Measurements from ENCODE around the gene LRCH4.

Gene LRCH4

DNA sequence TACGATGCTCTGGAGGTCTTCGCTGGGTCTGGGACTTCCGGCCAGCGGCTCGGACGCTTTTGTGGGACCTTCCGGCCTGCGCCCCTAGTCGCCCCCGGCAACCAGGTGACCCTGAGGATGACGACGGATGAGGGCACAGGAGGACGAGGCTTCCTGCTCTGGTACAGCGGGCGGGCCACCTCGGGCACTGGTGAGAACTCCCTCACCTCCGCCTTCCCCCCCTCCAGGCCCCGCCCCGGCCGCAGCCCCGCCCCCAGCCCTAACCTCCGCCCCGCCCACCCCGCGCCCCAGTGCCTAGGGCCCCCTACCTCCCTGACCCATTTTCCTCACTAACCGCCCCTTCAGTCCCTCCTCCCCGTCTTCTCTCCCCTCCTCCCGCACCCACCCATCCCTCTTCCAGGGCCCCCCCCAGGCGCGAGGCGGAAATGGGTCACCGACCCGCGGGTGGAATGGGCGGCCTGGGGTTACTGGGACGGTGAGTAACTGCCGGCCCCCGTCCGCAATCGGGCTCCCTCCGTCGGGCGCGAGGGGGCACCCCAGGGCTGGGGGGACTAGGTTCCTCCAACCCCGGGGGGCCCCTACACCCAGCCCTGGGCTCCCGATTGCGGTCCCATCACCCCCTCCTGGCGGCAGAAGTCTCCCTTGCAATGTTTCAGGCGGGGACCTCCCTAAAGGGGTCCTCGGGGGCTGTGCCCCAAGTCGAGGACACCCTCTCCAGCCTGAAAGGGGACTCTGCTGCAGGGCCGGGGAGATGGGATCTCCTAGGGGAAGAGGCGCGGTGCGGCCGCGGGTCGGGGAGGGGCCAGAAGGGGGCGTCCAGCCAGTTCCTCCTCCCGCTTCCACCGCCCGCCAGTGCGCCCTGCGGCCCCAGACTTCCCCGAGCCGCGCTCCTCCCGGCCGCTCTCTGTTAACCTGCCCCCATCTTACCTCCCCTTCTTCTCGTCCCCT is 18.4 kb upstream of the LRCH4 start:
- DNase-seq, result peak; percentile 88

DNA sequence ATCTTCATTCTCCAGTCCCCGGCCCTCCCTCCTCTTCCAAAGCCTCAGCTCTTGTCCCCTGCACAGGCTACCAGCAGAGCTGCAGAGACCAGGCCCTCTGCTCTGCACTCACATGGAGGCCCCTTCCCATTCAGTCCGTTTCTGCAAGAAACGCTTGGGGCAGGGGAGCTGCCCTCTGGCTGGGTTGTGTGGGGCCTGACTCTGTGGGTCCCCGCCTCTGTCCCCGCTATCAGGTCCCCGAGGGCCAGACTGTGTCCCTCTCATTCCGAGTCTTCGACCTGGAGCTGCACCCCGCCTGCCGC is 17.7 kb upstream of the LRCH4 start:
- no peak for DNase-seq

DNA sequence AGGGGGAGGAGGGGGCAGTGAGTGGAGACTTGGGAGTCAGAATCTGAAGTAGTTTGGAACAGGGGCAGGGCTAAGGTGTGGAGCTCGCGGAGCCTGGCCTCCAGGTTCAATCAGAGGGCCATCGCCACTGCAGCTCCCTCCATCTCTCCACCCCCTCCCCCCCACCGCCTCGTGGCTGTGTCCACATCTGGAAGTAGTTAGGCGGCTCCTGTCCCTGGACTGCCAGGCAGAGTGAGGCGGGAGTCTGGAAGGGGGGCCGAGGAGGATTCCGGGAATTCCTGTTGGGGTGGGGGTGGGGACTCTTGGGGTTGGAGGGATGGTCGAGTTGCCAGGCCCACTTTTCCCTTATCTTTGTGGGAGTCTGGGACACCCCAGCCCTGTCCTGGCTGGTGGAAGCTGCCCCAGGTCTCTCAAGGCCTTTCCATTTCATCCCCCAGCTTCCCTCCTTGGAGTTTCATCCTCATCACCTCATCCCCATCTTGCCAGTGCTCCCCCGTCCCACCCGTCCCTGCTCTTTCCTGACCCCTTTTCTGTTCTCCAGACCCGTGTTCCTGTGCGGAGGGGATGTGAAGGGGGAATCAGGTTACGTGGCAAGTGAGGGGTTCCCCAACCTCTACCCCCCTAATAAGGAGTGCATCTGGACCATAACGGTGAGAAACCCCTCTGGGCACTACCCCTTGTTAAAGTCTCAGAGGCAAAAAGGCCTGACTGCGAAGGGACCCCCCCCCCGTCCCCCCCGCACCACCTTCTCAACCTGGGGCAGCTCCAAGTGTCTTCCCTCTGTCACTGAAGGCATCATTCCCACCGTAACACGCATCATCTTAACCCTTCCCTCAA is 17.2 kb upstream of the LRCH4 start:
- DNase-seq, result no peak

DNA sequence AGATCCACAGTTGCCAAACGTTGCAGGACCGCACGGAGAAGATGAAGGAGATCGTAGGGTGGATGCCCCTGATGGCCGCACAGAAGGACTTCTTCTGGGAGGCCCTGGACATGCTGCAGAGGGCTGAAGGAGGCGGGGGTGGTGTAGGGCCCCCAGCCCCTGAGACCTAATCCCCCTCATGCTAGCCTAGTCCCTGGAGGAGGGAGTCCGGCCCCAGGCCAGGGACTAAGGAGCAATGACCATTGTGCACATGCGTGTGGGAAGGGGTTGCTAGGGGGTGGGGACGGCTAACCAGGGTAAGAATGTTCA is 14.8 kb upstream of the LRCH4 start:
- no peak for DNase-seq

DNA sequence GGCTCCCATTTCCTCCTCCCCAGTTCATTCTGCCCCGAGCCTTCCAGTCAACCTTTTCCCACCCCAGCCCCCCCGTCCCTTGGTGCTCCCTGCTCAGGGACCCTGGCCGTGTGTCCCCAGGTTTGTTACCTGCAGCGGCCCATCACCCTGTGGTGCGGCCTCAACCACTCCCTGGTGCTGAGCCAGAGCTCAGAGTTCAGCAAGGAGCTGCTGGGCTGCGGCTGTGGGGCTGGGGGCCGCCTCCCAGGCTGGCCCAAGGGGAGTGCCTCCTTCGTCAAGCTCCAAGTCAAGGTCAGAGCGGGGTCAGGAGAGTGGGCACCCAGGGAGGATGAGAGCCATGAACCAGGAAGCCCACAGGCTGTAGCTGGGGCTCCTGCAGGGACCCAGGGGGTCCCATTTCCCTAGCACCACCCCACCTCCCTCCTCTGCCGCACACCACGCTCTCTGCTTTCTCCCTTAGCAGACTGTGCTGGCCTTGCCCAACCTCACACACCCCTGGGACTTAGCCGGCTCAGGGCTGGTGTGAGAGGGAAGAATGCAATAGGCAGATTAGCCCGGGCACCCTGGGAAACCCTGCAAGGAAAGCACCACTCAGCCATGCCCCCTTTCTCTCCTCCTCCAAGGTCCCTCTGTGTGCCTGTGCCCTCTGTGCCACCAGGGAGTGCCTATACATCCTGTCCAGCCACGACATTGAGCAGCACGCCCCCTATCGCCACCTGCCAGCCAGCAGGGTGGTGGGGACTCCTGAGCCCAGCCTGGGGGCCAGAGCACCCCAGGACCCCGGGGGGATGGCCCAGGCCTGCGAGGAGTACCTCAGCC is 14.2 kb upstream of the LRCH4 start:
- DNase-seq, result no peak

DNA sequence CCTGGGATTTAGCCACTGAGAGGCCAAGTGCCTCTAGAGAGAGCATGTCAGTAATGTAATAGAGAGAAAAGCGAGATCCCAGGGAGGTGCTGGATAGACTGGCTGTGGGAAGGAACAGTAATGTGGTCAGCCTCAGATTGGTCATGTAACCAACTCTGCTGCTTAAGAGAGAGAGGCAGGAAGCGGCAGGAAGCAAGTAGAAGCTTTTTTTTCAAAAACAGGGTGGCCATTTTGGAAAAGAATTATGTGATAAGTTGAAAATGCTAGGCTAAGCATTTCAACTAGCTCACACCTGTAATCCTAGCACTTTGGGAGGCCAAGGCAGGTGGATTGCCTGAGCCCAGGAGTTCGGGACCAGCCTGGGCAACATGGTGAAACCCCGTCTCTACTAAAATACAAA is 12.5 kb upstream of the LRCH4 start:
- DNase-seq, result no peak

DNA sequence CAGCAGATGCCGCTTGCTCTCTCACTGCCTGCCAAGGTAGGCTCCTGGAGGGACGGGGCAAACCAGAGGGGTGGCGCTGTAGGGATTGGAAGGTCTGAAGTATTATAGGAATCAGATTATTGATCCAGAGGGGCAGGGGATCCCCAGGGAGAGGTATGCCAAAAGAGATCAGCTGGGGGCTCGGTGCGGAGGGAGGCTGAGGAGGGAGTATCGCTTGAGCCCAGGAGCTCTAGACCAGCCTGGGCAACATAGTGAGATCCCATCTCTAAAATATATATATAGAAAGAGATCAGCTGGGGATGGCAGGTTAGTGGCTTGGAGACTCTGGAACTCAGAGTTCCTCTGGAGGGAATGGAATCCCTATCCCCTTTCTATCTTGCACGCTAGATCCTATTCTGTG is 9.3 kb upstream of the LRCH4 start:
- no peak for DNase-seq

DNA sequence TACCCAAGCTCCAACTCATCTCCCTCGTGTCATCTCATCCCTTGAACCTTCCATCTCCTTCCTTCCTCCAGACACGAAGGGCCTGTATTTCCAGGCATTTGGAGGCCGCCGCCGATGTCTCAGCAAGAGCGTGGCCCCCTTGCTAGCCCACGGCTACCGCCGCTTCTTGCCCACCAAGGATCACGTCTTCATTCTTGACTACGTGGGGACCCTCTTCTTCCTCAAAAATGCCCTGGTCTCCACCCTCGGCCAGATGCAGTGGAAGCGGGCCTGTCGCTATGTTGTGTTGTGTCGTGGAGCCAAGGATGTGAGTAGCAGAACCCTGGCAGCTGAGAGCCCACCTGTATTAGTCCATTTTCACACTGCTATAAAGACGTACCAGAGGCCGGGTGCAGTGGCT is 5.7 kb upstream of the LRCH4 start:
- DNase-seq, result no peak

DNA sequence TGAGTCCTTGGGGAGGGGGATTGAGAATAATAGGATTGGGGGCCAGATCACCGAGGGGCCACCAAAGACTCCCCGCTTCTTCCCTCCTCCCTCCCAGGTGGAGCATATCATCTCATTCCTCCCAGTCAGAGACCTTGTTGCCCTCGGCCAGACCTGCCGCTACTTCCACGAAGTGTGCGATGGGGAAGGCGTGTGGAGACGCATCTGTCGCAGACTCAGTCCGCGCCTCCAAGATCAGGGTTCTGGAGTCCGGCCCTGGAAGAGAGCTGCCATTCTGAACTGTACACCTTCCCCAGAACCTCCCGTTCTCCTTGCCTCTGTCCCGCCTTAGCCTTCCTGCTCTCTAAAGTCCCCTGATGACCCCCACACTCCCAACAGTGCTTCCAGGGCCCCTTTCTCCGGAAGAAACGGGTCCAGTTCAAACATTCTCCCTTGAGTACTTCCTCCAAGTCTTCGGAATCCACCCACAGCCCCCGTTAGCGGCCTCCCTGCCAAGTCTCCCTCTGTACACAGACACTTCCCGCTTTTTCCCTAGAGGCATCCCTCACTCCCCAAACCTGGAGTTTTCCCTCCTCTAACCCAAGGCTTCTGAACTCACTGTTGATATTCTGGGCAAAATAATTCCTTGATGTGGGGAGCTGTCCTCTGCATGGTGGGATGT is 4.3 kb upstream of the LRCH4 start:
- no peak for DNase-seq

DNA sequence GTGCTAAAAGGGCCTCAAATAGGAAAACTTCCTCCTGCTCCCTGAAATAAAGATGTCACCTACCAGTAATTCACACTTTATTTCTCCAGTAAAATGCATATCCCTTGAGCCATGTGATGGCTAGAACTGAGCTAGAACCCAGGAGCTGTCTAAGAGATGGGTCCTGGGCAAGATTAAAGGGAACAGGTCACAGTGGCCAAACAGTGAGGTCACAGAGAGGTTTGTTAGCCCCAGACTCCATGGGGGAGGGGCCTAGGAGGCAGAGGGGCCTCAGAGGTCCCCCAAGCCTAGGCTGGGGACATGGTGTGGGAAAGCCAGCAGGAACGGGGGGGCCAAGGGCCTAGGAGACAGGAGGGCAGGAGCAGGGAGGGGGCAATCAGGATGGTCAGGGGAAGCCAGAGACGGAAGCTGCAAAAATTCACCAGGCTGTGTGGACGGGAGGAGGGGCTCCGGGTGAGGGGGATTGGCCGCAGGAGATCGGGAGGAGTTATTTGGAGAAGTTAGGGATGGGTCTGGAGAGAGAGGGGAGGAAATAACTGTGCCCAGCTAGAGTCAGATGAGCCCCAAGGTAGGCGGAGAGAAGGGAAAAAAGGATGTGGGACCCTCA is 3.5 kb upstream of the LRCH4 start:
- DNase-seq, result no peak

DNA sequence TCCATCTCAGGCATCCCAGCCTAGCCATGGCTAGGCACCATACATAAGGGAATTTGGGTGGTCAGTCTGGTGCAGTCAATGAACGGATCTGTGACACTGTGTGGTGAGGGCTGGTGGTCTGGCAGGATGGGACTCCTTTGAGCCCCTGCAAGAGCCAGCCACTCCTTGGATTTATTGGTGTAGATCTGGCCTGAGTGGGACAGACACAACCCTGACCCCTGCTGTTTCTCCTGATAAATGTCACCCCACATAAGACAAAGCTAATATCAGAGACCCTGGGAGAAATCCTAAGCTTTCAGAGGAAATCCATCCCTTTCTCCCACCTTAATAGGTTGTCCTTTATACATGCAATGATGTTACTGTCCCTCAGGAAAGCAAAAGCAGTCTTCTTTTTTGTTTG is 2.5 kb upstream of the LRCH4 start:
- no peak for DNase-seq

DNA sequence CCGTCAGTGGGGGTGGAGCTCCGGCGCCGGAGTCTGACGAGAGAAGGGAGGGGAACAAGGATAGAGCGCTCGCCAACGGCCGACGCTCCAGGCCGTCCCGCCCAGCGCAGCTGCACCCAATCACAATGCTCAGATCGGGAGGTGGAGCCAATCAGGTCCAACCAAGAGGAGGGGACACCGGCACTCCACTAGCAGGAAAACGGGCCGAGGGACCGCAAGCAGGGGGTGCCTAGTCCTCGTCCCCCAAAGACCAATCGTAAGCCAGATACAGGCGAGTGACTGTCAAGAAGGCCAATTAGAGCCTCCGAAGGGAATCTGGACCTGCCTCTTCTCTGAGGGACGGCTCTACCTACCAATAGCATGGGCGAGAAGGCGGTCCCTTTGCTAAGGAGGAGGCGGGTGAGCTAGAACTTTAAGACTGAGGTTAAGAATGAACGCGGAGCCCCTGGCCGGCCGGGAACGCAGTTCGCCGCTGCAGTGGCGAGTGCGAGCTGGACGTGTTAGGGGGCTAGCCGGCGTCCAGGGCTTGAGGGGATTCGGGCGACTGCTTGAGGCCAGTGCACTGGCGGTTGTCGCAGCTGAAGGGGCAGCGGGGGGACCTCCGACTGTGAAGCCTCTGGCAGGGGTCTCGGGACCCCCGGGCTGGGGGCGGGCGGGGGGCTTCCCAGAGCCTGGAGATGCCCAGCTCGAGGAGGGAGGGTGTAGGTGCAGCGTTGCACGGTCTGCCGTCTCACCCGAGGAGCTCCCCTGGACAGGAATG is 517 bp upstream of the LRCH4 start, which contains the start of gene FBXO24:
Gene FBXO24 (plus strand): TSS at position 63 of the 760 bp plus-strand sequence. CDS start 298 bp downstream, at position 361.
- peak; percentile 100 for DNase-seq

DNA sequence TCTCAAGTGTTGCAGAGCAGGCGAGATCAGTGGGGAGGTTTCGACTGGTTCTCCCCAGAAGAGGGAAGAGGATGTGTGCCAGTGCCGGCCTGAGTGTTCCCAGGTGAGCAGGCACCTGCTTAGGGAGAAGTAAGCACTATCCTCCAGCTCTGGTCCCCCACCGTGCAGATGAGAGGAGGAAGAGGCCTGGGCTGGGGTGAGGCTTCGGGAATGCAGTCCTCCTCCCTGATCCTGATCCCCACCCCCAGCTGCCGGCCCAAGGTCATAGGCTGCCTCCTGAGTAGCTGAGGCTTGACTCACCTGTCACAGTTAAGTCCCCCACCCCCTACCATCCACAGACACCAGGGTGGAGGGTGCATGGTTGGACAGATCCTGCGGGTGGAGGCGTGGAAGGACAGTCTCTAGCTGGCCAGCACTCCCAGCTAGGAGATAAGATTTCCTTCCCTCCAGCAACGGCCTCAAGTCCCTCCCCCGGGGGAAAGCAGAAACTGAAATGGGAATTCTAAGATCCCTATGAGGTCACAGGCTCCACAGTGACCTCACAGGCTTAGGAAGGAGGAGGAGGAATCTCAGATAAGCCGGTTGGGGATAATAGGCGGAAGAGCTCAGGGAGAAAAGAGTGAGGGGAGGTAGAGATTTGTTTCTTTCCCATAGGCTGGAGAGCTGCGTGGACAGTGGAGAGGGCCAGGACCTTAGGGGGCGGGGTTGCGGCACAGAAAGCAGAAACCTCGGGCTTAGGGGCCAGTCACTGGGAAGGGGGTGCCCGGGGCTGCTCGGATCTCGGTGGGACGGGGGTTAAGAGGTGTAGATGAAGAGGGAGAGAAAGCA is 1.0 kb downstream of the LRCH4 start:
- DNase-seq, result no peak

DNA sequence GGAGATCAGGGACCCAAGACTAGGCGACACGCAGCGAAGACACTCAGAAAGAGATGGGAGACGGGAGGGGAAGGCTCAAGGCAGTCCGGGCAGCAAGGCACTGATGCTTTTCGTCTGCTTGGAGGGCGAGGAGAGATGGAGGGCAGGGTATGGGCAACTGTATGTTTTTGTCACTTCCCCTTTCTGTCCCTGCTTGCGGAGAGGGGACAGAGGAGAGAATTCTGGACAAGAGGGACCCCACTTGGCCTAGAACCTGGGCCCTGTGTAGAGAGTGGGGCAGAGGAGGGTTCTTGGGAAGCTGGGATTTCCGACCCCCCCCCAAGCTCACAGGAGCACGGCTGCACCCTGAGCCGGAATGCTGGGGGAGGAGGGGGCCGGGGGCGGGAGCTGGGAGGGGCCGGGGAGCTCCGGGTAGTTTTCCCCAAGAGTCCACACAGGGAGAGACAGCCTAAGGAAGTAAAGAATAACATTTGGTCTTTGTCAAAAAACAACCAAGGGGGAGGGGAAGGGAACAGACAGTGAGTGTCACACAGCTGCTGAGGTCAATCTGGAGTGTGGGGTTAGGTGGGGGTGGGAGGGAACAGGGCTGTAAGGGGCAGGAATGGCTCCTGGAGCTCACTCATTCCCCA is 1.8 kb downstream of the LRCH4 start:
- DNase-seq, result no peak

DNA sequence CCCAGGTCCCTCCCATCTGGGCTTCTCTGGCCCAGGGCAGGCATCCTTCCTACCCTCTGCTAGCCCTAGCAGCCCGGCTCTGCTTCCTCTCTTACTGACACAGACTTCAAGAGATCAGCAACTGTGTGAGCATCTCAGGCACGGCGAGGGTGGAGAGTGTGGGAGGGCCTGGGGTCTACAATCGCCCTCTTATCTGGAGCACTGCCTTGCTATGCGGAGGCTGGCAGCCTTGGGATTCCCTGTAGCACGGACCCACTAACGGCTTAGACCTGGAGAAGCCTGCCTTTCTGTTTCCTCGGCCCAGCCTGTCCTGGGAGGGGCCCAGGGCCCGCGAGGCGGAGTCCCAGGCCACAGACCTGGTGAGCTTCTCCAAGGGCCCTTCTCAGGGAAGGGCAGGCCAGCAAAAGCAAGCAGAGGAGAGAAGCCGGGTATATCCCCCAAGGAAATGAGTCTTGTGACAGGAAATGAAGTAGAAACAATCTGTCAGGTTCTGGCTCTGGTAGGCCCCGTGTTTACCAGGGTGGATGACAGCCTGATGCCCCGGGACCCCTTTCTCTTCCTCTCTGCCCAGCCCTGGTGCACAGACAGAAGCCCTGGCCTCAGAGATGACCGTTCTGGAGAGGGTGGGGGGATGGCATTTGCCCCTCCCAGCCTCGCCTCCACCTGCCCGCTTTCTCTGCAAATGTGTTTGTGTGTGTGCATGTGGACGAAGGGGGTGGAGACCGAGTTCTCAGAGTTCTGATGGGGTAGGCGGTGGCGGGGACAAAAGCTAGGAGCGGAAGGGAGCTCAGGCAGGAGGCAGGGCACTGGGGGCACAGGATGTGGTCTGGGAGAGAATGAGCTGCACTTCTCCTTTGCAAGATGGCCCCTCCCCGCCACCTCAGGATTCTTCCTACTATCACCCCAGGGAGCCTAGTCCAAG is 2.5 kb downstream of the LRCH4 start:
- DNase-seq, result peak; percentile 71

DNA sequence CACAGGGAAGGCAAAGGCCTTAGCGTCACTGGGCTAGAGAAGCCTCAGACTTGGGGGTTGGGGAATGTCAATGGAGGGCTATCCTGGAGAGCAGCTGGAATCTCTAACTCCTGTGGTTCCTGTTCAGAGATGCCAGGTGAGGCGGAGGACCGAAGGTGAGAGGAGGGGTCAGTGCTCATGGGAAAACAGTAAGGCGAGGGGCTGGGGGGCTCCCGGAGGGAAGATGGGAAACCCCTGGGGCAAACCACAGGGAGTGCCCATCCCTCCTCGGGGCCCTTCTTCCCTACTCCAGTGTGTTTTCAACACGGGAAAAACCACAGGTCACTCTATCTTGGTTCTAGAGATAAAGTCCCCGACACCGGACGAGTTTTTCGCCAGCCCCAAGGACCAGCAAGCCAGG is 3.3 kb downstream of the LRCH4 start:
- DNase-seq, result no peak

DNA sequence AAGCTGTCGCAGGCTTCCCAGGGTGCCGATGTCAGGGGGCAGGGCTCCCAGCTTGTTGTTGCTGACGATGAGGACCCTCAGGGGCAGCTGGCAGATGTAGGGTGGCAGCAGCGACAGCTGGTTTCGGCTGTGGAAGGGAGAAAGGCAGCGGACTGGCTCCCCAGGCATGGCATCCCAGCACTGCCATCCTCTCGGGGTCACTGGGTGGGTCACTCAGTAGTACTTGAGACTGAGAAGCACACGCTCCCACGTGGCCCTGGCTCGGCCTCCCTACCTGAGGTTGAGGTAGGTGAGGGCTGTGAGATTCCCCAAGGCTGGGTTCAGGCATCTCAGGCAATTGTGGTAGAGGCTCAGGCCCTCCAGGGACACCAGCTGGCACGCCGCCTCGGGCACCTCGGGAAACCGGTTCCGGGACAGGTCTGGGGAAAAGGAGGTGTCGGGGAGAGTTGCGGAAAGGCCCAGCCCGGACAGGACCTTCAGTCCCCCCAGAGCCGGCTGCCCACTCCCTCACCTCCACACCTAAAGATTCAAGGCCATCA is 3.8 kb downstream of the LRCH4 start:
- no peak for DNase-seq

DNA sequence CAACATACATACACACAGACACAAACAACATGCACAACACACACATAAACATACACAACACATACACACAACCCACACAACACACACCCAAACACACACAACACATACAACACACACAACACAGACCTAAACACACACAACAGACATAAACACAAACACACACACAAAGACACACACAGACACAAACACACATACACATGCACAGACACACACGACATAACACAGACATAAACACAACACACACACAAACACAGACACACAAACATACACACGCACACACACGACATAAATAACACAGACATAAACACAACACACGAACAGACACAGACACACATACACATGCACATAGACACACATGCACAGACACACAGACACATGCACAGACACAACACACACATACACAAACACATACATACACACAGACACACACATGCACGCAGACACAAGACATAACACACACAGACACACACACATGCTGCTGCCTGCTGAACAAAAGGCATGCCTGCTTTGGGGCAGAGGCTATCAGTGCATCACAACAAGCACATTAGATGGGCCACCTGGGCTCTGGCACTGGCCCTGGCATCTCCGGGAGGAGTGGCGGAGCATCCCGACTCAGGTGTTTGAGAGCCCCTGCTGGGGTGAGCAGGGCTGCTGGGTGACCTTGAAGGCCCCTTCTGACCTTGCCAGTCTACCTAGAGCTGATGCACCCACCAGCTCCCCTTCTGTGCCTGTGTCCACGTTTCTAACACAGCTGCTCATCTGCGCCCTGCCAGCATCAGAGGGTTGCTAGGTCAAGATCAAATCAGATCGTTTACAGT is 5.3 kb downstream of the LRCH4 start:
- DNase-seq, result no peak
